HG03064 (cell line): ENCODE results near the gene RBM4.

ENCODE experiments used
- ATAC-seq: cut with Tn5 transposase; IDR thresholded peaks from one replicate; pipeline ENCODE4 v1.9.1; 2021; ENCODE audit warnings: low read depth; ENCODE audit not compliant: unreplicated experiment

RBM4 gene

GRCh38 chr11:66687831-66688281, 49.4 kb downstream of the RBM4 start:
- no peak for ATAC-seq

GRCh38 chr11:66688561-66689534, 50.3 kb downstream of the RBM4 start:
- ATAC-seq, result no peak

DNA sequence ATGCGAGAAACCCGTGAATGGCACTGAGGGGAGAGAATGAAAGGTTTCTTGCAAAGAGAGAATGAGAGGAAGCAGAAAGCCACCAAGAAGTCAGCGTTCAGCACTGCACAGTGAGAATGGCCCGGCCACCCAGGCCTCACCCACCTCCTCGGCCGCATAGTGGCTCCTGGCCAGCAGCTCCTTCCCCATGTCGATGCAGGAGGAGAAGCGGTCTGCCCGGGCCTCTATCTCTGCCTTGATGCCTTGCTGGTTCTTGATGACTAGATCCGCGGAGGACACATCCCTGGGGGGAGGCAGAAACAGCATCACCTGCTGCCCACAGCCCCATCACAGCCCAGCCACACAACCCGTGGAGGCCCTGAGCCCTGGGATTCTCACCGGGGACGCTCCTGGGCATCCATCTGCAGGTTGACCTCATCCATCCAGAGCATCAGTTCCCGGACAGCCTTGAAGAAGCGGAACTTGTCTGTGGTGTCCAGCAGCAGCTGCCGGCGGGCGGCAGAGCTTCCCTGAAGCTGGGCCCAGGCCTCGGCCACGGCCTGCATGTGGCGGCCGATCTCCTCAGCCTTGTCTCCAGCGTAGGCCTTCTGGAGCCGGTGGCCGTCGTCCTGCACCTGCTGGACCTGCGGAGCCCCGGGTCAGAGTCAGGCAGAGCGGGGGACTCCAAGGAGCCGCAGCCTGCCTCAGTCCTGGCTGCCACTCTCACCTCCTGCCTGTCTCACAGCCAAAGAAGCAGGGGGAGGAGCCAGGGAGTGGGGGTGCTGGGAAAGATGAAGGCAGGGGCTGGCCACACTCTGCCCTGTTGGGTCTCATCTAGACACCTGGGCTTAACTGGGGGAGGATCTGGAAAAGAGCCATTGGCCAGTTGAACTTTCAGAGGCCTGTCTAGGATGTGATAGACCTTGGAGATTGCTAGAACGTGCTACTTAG, 51.4 kb downstream of the RBM4 start:
- ATAC-seq, result no peak

GRCh38 chr11:66691311-66691980, 52.9 kb downstream of the RBM4 start:
- no peak for ATAC-seq

- no peak for ATAC-seq
Measured at GRCh38 chr11:66692446-66692845, 53.9 kb downstream of the RBM4 start.

GRCh38 chr11:66692871-66693331, 54.4 kb downstream of the RBM4 start:
- no peak for ATAC-seq

- no peak for ATAC-seq
Measured at GRCh38 chr11:66693356-66694055, 55.0 kb downstream of the RBM4 start.

GRCh38 chr11:66694056-66694410, 55.5 kb downstream of the RBM4 start:
- ATAC-seq, result no peak

- no peak for ATAC-seq
Measured at GRCh38 chr11:66694732-66695207, 56.3 kb downstream of the RBM4 start.
